SK-N-SH treated with all-trans-retinoic acid at 6 μM for 48 hours (cell line): ENCODE measurements around the gene HSPA2.

Experiments used
- ATAC-seq: fragments of 200-7000 bp; cut with Tn5 transposase; 3 replicates; pipeline ENCODE4 v1.9.1; 2020; ENCODE audit warnings: mild to moderate bottlenecking, moderate library complexity
- ARNTL ChIP-seq: fragments of 450-650 bp; formaldehyde crosslinking; IDR thresholded peaks from 2 replicates; pipeline ENCODE4 v1.5.0; 2020; ENCODE audit warnings: low read depth, mild to moderate bottlenecking, moderate library complexity, borderline replicate concordance
- BACH2 ChIP-seq: fragments of 250-450 bp; sonication (Bioruptor Pico); IDR thresholded peaks from 2 replicates; pipeline ENCODE4 v1.9.0; 2021; ENCODE audit warnings: mild to moderate bottlenecking, borderline replicate concordance
- CREB5 ChIP-seq: fragments of 250-450 bp; sonication (Bioruptor Pico); IDR thresholded peaks from 2 replicates; pipeline ENCODE4 v1.5.1; 2020; ENCODE audit warnings: low read depth, mild to moderate bottlenecking, moderate library complexity
- CSDC2 ChIP-seq: fragments of 250-450 bp; sonication (Bioruptor Pico); IDR thresholded peaks from 2 replicates; pipeline ENCODE4 v1.5.0; 2020; ENCODE audit warnings: mild to moderate bottlenecking, moderate library complexity
- CSRNP3 ChIP-seq: fragments of 250-450 bp; sonication (Bioruptor Pico); IDR thresholded peaks from 2 replicates; pipeline ENCODE4 v1.5.1; 2021; ENCODE audit warnings: mild to moderate bottlenecking, moderate library complexity
- GLIS3 ChIP-seq: fragments of 250-450 bp; sonication (Bioruptor Pico); IDR thresholded peaks from 2 replicates; pipeline ENCODE4 v1.5.0; 2020; ENCODE audit warnings: mild to moderate bottlenecking, moderate library complexity
- ISL1 ChIP-seq: fragments of 250-450 bp; sonication (Bioruptor Pico); IDR thresholded peaks from 2 replicates; pipeline ENCODE4 v2.1.2; 2022; ENCODE audit warnings: mild to moderate bottlenecking, moderate library complexity
- OSR1 ChIP-seq: fragments of 250-450 bp; sonication (Bioruptor Pico); IDR thresholded peaks from 2 replicates; pipeline ENCODE4 v1.8.0; 2022; ENCODE audit warnings: moderate library complexity, mild to moderate bottlenecking, inconsistent platforms
- PATZ1 ChIP-seq: fragments of 250-450 bp; sonication (Bioruptor Pico); IDR thresholded peaks from 2 replicates; pipeline ENCODE4 v1.8.0; 2020; ENCODE audit warnings: mild to moderate bottlenecking, moderate library complexity, borderline replicate concordance
- PPARA ChIP-seq: fragments of 250-450 bp; sonication (Bioruptor Pico); IDR thresholded peaks from 2 replicates; pipeline ENCODE4 v1.5.0; 2020; ENCODE audit warnings: mild to moderate bottlenecking, borderline replicate concordance
- RARB ChIP-seq: fragments of 250-450 bp; sonication (Bioruptor Pico); IDR thresholded peaks from 2 replicates; pipeline ENCODE4 v1.8.0; 2021; ENCODE audit warnings: mild to moderate bottlenecking, moderate library complexity
- SNAI2 ChIP-seq: fragments of 250-450 bp; sonication (Bioruptor Pico); IDR thresholded peaks from 2 replicates; pipeline ENCODE4 v1.5.0; 2020; ENCODE audit warnings: mild to moderate bottlenecking, moderate library complexity
- TCF4 ChIP-seq: fragments of 250-450 bp; sonication (Bioruptor Pico); IDR thresholded peaks from 2 replicates; pipeline ENCODE4 v1.8.0; 2021; ENCODE audit warnings: mild to moderate bottlenecking, moderate library complexity, borderline replicate concordance
- TOX ChIP-seq: fragments of 250-450 bp; sonication (Bioruptor Pico); IDR thresholded peaks from 2 replicates; pipeline ENCODE4 v1.8.0; 2021; ENCODE audit warnings: mild to moderate bottlenecking, moderate library complexity, borderline replicate concordance
- ZC3H10 ChIP-seq: fragments of 250-450 bp; sonication (Bioruptor Pico); IDR thresholded peaks from 2 replicates; pipeline ENCODE4 v1.5.1; 2021; ENCODE audit warnings: mild to moderate bottlenecking, moderate library complexity
- ZFP3 ChIP-seq: fragments of 250-450 bp; sonication (Bioruptor Pico); IDR thresholded peaks from 2 replicates; pipeline ENCODE4 v1.5.0; 2020; ENCODE audit warnings: mild to moderate bottlenecking, moderate library complexity
- ZFP30 ChIP-seq: fragments of 450-650 bp; formaldehyde crosslinking; IDR thresholded peaks from 2 replicates; pipeline ENCODE4 v1.5.0; 2022; ENCODE audit warnings: mild to moderate bottlenecking, moderate library complexity
- ZNF565 ChIP-seq: fragments of 450-650 bp; formaldehyde crosslinking; conservative IDR thresholded peaks from 2 replicates; pipeline ENCODE4 v1.5.0; 2020; ENCODE audit warnings: low read depth, mild to moderate bottlenecking, moderate library complexity
- ZNF70 ChIP-seq: fragments of 450-650 bp; formaldehyde crosslinking; IDR thresholded peaks from 2 replicates; pipeline ENCODE4 v1.5.0; 2020; ENCODE audit warnings: mild to moderate bottlenecking, moderate library complexity
- ZNF8 ChIP-seq: fragments of 450-650 bp; formaldehyde crosslinking; IDR thresholded peaks from 2 replicates; pipeline ENCODE4 v1.5.0; 2020; ENCODE audit warnings: mild to moderate bottlenecking, moderate library complexity
- TF ChIP-seq, protein P1 (sequence below): fragments of 250-450 bp; sonication (Bioruptor Pico); IDR thresholded peaks from 2 replicates; pipeline ENCODE4 v1.8.0; 2021; ENCODE audit warnings: low read depth, mild to moderate bottlenecking, moderate library complexity, borderline replicate concordance

HSPA2 gene

DNA sequence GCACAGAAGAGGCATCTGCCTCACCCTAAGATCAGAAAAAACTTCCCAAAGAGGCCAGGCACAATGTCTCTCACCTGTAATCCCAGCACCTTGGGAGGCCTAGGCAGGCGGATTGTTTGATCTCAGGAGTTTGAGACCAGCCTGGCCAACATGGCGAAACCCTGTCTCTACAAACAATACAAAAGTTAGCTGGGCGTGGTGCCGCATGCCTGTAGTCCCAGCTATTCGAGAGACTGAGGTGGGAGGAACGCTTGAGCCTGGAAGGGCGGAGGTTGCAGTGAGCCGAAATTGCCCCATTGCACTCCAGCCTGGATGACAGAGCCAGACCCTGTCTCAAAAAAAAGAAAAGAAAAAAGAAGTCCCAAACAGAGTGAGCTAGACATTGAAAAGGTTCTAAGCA, 31.5 kb upstream of the HSPA2 start:
- TF ChIP-seq, protein P1, sequence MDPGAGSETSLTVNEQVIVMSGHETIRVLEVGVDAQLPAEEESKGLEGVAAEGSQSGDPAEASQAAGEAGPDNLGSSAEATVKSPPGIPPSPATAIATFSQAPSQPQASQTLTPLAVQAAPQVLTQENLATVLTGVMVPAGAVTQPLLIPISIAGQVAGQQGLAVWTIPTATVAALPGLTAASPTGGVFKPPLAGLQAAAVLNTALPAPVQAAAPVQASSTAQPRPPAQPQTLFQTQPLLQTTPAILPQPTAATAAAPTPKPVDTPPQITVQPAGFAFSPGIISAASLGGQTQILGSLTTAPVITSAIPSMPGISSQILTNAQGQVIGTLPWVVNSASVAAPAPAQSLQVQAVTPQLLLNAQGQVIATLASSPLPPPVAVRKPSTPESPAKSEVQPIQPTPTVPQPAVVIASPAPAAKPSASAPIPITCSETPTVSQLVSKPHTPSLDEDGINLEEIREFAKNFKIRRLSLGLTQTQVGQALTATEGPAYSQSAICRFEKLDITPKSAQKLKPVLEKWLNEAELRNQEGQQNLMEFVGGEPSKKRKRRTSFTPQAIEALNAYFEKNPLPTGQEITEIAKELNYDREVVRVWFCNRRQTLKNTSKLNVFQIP (CRISPR knock-in tag) = no peak
- TF ChIP-seq CREB5 (CRISPR knock-in tag) (no peak), CSDC2 (CRISPR knock-in tag) (no peak), SNAI2 (no peak), PPARA (CRISPR knock-in tag) (no peak), RARB (CRISPR knock-in tag) (no peak), ARNTL (CRISPR knock-in tag) (no peak), TCF4 (no peak), CSRNP3 (CRISPR knock-in tag) (no peak), ZNF565 (CRISPR knock-in tag) (no peak), ISL1 (CRISPR knock-in tag) (no peak), BACH2 (CRISPR knock-in tag) (no peak), TOX (no peak), GLIS3 (no peak), PATZ1 (CRISPR knock-in tag) (no peak), ZFP3 (CRISPR knock-in tag) (no peak), ZC3H10 (CRISPR knock-in tag) (no peak), ZNF8 (no peak), OSR1 (CRISPR knock-in tag) (no peak)
- no peak for ATAC-seq

DNA sequence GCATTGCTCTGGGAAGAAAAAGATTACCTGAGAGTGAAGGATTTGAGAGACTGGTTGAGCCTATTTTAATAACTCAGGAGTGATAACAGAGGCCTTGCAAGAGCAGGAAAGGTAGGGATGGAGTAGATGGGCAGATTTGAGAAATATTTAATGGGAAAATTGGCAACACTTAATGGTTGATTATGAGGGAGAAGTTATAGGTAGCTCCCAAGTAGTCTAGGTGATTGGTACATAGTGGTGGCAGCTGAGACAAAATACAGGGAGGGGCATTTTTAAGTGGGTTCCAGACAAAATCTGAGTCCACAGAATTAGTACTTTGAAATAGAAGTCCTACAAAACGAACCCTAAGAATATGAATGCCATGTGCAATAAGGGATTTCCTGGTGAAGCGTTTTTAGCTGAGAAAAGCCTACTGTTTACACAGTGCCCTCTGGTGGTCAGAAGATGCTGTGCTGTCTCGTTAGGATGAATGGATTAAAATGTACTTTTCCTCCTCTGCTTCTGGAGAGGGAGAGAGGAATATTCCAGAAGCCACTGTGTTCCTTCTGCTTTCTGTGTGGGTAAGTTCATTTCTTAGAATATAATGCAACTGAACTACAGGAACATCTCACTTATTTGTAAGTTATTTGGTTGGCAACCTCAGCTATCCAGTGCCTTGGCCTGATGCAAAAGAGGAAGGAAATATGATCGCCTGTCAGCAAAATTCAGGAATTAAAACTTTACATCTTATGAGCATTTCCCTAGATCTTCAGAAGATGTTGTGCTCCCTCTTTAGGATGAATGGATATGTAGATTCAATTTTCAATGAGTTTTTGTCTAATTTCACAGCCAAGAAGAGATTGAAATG, 29.5 kb upstream of the HSPA2 start:
- ATAC-seq = peak; percentile 83

GRCh38 chr14:64513271-64513670, 27.3 kb upstream of the HSPA2 start:
- no peak for ATAC-seq
- TF ChIP-seq GLIS3 = no peak
- no peak for TF ChIP-seq SNAI2
- TF ChIP-seq TOX = no peak
- no peak for TF ChIP-seq PPARA (CRISPR knock-in tag)
- no peak for TF ChIP-seq PATZ1 (CRISPR knock-in tag)
- no peak for TF ChIP-seq ZNF70
- TF ChIP-seq ARNTL (CRISPR knock-in tag) = no peak
- TF ChIP-seq ZNF565 (CRISPR knock-in tag) = no peak
- no peak for TF ChIP-seq ZFP30 (CRISPR knock-in tag)
- no peak for TF ChIP-seq ISL1 (CRISPR knock-in tag)
- TF ChIP-seq BACH2 (CRISPR knock-in tag) = no peak
- no peak for TF ChIP-seq CREB5 (CRISPR knock-in tag)
- no peak for TF ChIP-seq OSR1 (CRISPR knock-in tag)
- no peak for TF ChIP-seq ZC3H10 (CRISPR knock-in tag)

More for the DNA sequence above, 29.5 kb upstream of the HSPA2 start:
- no peak for TF ChIP-seq CREB5 (CRISPR knock-in tag)
- TF ChIP-seq ZC3H10 (CRISPR knock-in tag) = no peak
- TF ChIP-seq OSR1 (CRISPR knock-in tag) = no peak
- TF ChIP-seq CSDC2 (CRISPR knock-in tag) = no peak
- TF ChIP-seq BACH2 (CRISPR knock-in tag) = no peak
- TF ChIP-seq PPARA (CRISPR knock-in tag) = no peak
- TF ChIP-seq RARB (CRISPR knock-in tag) = no peak
- no peak for TF ChIP-seq ZNF565 (CRISPR knock-in tag)
